ENCODE measurements around the gene EIF3D.

EIF3D gene

DNA sequence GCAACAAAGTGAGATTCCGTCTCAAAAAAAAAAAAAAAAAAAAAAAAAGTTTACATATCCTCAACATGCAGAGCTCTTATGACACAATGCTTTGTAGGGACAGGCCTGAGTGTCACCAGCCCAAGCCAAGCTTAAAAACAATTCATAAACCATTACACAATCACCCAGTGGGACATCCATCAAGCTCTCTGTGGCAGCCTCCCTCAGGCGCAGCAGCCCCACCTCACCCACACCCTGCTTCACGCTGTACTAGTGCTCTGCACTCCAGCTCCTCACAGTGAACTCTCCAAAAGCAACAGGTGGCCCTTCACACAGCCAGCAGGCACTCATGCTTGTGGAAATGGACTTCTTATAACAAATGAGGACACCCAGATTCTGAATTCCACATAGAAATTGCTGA, 18.6 kb downstream of the EIF3D start:
- DNase-seq (ENCODE audit: extremely low read depth, low read depth), result no peak
- no peak overlapping the region for H3K4me3 ChIP-seq (replicated peaks; ENCODE audit: low read depth, low read length)
- TF ChIP-seq, protein P1, sequence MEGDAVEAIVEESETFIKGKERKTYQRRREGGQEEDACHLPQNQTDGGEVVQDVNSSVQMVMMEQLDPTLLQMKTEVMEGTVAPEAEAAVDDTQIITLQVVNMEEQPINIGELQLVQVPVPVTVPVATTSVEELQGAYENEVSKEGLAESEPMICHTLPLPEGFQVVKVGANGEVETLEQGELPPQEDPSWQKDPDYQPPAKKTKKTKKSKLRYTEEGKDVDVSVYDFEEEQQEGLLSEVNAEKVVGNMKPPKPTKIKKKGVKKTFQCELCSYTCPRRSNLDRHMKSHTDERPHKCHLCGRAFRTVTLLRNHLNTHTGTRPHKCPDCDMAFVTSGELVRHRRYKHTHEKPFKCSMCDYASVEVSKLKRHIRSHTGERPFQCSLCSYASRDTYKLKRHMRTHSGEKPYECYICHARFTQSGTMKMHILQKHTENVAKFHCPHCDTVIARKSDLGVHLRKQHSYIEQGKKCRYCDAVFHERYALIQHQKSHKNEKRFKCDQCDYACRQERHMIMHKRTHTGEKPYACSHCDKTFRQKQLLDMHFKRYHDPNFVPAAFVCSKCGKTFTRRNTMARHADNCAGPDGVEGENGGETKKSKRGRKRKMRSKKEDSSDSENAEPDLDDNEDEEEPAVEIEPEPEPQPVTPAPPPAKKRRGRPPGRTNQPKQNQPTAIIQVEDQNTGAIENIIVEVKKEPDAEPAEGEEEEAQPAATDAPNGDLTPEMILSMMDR (IDR thresholded peaks at IDR 0.05; ENCODE audit: low read depth, low read length, missing control alignments), result no peak

GRCh38 chr22:36507518-36508010, 21.4 kb downstream of the EIF3D start:
- TF ChIP-seq, protein P1 (IDR thresholded peaks at IDR 0.05; ENCODE audit: low read depth, low read length, missing control alignments), result no peak
- H3K4me3 ChIP-seq (replicated peaks; ENCODE audit: low read depth, low read length), result no peak overlapping the region; the same call in 1 of the 2 replicates
- DNase-seq (ENCODE audit: extremely low read depth, low read depth), result no peak

DNA sequence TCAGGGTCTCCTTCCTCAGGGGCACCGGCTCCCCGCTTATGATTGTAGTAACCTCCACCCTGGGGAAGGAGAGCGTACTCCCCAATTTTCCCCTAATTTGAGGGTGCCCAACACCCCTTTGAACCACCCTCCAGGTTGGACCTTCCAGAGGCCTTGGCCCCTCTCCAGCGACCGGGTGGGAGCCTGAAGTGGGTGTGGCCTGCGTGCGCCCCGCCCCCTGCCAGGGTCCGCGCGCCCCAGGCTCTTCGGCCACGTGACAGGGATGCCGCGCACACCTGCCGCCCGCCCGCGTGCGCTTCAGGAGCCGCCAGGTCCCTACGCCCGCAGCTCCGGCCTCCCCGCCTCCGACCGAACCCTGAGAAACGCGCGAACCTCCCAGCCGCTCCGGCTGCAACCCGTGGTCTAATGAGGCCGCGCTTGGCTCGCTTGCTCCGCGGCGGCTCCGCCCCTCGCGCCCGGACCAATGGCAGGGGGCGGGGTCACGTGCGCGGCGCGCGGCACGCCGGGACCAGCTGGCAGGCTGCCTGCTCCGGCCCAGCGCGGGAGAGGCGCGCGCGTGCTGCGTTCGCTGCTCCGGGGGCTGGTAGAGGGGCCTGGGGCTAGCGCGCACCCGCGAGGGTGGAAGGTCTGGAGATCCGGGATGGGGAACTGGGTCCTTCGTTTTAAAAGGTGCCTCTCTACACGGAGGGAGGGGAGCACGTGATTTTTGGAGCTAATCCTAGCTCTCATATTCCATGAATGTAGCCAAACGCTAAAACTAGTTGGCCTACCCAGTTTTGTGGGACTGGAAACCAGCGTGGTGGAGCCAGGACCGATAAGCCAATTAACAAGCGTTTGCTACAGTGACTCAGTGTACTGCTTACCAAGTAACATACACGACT, 22.1 kb downstream of the EIF3D start, which contains the start of gene FOXRED2:
FOXRED2 (minus strand) TSS at position 404 of the 881 bp plus-strand sequence. CDS start 618 bp downstream, outside the sequence.
- DNase-seq (ENCODE audit: extremely low read depth, low read depth), result no peak
- TF ChIP-seq, protein P1 (IDR thresholded peaks at IDR 0.05; ENCODE audit: low read depth, low read length, missing control alignments), result no peak
- peak within 1 kb of the TSS; percentile 46 for H3K4me3 ChIP-seq (replicated peaks; ENCODE audit: low read depth, low read length)

GRCh38 chr22:36505998-36506635, 22.8 kb downstream of the EIF3D start:
- TF ChIP-seq, protein P1 (IDR thresholded peaks at IDR 0.05; ENCODE audit: low read depth, low read length, missing control alignments), result no peak
- peak overlapping the region; percentile 46 for H3K4me3 ChIP-seq (replicated peaks; ENCODE audit: low read depth, low read length)
- no peak for DNase-seq (ENCODE audit: extremely low read depth, low read depth)

GRCh38 chr22:36497910-36498665, 30.9 kb downstream of the EIF3D start:
- no peak overlapping the region for H3K4me3 ChIP-seq (replicated peaks; ENCODE audit: low read depth, low read length)
- TF ChIP-seq, protein P1 (IDR thresholded peaks at IDR 0.05; ENCODE audit: low read depth, low read length, missing control alignments), result no peak
- no peak for DNase-seq (ENCODE audit: extremely low read depth, low read depth)

GRCh38 chr22:36493690-36494110, 35.3 kb downstream of the EIF3D start:
- DNase-seq (ENCODE audit: extremely low read depth, low read depth), result no peak
- TF ChIP-seq, protein P1 (IDR thresholded peaks at IDR 0.05; ENCODE audit: low read depth, low read length, missing control alignments), result no peak
- H3K4me3 ChIP-seq (replicated peaks; ENCODE audit: low read depth, low read length), result no peak overlapping the region
